Kidney (tissue), 14 donors: ENCODE measurements around the gene CAMTA1. TPM values are rescaled to one million over a fixed set of nuclear protein-coding genes. Genes with fewer than 3 reads are reported as not detected.

Source experiments
- DNase-seq, 5 donors: peaks; one replicate each; pipeline ENCODE4 v3.0.0-alpha.2; 2013 to 2020
- FAIRE-seq: peaks from 2 replicates; lab custom pipeline; 2012; peaks lifted over from hg19 to GRCh38; lab: Jason Lieb, UNC
- H3K27ac ChIP-seq, 2 donors: one replicate each; pipeline ENCODE4 v1.7.0; 2013; ENCODE audit warnings: low read depth in 2 of 2, low read length in 2 of 2, inconsistent platforms in 1 of 2
- H3K27me3 ChIP-seq: one replicate; pipeline ENCODE4 v1.7.1; 2013; ENCODE audit warnings: low read length, inconsistent platforms; ENCODE audit not compliant: control insufficient read depth, insufficient read depth
- H3K36me3 ChIP-seq, 3 donors: one replicate each; pipeline versions ENCODE4 v1.7.0 to v1.7.1; 2013; ENCODE audit warnings: low read length in 3 of 3, control low read depth in 1 of 3, inconsistent platforms in 1 of 3; ENCODE audit not compliant: insufficient read depth in 3 of 3, control insufficient read depth in 2 of 3
- H3K4me1 ChIP-seq, 3 donors: one replicate each; pipeline versions ENCODE4 v1.7.0 to v1.7.1; 2013; ENCODE audit warnings: low read length in 3 of 3, inconsistent platforms in 1 of 3, low read depth in 1 of 3; ENCODE audit not compliant: control insufficient read depth in 2 of 3, insufficient read depth in 2 of 3
- H3K4me3 ChIP-seq, 3 donors: one replicate each; pipeline versions ENCODE4 v1.7.0 to v1.8.1; 2013; ENCODE audit warnings: low read length in 3 of 3, control low read depth in 1 of 3, inconsistent platforms in 1 of 3
- H3K9ac ChIP-seq, 3 donors: one replicate each; pipeline versions ENCODE4 v1.7.0 to v1.7.1; 2013; ENCODE audit warnings: low read length in 3 of 3, control low read depth in 1 of 3, inconsistent platforms in 1 of 3
- H3K9me3 ChIP-seq, 3 donors: one replicate each; pipeline versions ENCODE4 v1.7.0 to v1.7.1; 2013; ENCODE audit warnings: low read length in 3 of 3, control low read depth in 1 of 3, inconsistent platforms in 1 of 3; ENCODE audit not compliant: control insufficient read depth in 2 of 3, insufficient read depth in 1 of 3
- intact Hi-C: fragments of 100-400 bp; cut with DNase I; formaldehyde crosslinking; loops from one replicate; pipeline ENCODE4 v1.11.1; 2022
- polyA plus RNA-seq: library from polyadenylated mRNA; stranded (reverse); fragments of 350-450 nt; fragmentation: Illumina TruSeq; extraction: RNeasy Lipid Tissue Mini Kit (QIAGEN cat#74804); gene quantifications from one replicate; pipeline ENCODE4 v1.2.3, GENCODE V29; 2014; ENCODE audit warnings: low read depth, low replicate concordance; ENCODE audit not compliant: insufficient read depth
- total RNA-seq: library from RNA; stranded (reverse); fragmentation: NEBNext Ultra II Directional; extraction: Animal tissue kit (Norgen Biotek cat#: 25700); gene quantifications from one replicate; pipeline ENCODE4 v1.2.1, GENCODE V29; 2021
- TF ChIP-seq, protein P1 (sequence below): IDR thresholded peaks from 3 replicates; pipeline ENCODE4 v1.5.1; 2012; ENCODE audit warnings: mild to moderate bottlenecking, moderate library complexity, borderline replicate concordance; ENCODE audit not compliant: insufficient read depth; ENCODE audit errors: extremely low read depth
- donor health status: control.
- donor health status: control.
- donor health status: control.
- donor health status: control.
- donor health status: control.
- donor health status: DM: yes; HTN: yes; CAD: no.
- donor health status: Normal renal cell carcinoma (clear cell type).

CAMTA1 gene
- total and polyA plus RNA-seq, 2 donors from 2014 or later: 79.0 to 170 TPM

DNA sequence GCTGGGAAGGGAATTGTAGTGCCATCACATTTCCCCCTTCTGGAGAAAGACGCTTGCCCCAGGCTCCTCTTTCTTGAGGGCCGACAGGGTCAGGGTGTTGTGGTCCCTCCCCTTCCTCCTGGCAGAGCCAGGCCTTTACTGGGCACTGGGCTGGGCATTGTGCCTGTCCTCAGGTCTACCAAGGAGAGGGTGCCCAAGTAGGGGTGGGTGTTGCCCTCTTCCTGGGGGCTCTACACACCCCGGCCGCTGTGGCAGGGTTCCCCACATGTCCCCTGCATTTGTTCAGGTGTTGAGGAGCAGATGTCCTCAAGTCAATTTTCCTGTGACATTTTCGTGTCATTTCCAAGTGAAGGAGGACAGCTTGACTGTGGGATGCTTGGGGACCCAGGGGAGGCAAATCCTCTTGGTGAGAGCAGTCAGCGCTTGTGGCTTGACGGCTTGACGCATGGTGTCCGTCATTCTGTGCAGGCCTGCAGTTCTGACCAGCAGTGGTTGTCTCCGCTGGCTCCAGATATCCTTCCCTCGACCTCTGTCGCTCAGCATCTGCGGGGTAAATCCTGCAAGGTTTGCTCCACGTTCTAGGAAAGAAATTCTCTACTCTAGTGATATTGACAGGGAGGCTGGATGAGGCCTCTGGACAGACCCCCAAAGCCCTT, 804.0 kb downstream of the CAMTA1 start:
- Histone ChIP-seq H3K36me3 (no peaks in the 10 kb centered on the region), H3K9ac (no peak overlapping the region), H3K4me3 (no peak overlapping the region), H3K9me3 (no peaks in the 10 kb centered on the region), H3K27me3 (no peaks in the 10 kb centered on the region), H3K4me1 (no peaks in the 10 kb centered on the region), H3K27ac (no peak overlapping the region)
- FAIRE-seq: no peak
- TF ChIP-seq, protein P1, sequence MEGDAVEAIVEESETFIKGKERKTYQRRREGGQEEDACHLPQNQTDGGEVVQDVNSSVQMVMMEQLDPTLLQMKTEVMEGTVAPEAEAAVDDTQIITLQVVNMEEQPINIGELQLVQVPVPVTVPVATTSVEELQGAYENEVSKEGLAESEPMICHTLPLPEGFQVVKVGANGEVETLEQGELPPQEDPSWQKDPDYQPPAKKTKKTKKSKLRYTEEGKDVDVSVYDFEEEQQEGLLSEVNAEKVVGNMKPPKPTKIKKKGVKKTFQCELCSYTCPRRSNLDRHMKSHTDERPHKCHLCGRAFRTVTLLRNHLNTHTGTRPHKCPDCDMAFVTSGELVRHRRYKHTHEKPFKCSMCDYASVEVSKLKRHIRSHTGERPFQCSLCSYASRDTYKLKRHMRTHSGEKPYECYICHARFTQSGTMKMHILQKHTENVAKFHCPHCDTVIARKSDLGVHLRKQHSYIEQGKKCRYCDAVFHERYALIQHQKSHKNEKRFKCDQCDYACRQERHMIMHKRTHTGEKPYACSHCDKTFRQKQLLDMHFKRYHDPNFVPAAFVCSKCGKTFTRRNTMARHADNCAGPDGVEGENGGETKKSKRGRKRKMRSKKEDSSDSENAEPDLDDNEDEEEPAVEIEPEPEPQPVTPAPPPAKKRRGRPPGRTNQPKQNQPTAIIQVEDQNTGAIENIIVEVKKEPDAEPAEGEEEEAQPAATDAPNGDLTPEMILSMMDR: no peak
- peak in 1 of 5 donors; percentile 25 for DNase-seq
- intact Hi-C loops: no loop called here

DNA sequence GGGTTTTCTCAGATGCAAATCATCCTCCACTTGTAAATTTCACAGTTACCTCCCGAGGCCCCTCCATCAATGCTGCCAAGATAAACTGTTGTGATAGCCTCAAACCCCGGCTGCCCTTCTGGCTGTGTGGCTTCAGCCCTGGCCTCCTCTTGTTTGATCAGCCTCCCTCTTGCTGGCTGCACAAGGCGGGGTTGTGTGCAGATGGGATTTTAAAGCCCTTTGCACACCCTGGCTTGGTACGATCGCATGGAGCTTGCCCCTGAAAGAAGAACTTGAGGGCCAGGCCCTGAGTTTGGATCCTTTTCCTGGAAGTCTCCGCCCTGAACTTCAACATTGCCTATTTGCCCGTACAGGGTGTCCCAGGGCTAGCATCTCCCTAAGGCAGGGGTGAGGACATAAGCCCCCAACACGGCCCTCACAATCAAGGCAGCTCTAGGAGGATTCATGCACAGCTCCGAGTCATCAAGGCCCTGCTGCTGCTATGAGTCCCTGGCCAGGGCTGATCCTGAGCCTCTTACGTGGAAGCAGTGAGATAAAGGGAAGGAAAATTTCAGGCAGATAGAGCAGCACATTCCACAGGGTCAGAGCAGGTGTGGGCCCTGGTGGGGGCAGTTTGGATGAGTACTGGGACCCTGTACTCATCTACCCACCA, 804.6 kb downstream of the CAMTA1 start:
- FAIRE-seq (no peak), DNase-seq (peak in 1 of 5 donors; percentile 41)
- TF ChIP-seq, protein P1: no peak
- intact Hi-C loops: no loop called here
- Histone ChIP-seq H3K9ac (no peak overlapping the region), H3K4me1 (no peaks in the 10 kb centered on the region), H3K27ac (no peak overlapping the region), H3K9me3 (no peaks in the 10 kb centered on the region), H3K27me3 (no peaks in the 10 kb centered on the region), H3K36me3 (no peaks in the 10 kb centered on the region), H3K4me3 (no peak overlapping the region)

DNA sequence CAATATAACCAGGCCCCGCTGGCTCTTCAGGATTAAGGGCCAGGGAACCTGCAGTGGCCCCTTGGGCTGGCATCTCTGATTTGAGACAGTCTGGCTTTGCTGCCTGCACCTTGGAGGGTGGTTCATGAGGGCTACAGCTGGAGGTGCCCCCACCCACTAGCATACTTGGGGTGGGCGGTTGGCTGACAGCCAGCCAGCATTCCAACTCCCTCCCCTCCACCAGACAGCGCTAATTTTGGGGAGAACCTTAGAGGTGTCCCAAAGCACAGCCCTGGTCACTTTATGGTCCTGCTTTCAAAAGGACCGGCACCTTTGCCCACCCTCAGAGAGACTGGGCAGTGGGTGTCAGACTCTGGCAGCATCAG, 805.2 kb downstream of the CAMTA1 start:
- H3K9ac ChIP-seq: no peak overlapping the region
- H3K4me3 ChIP-seq: no peak overlapping the region
- intact Hi-C loops: no loop called here
- H3K27ac ChIP-seq: no peak overlapping the region
- no peaks in the 10 kb centered on the region for H3K4me1 ChIP-seq
- H3K27me3 ChIP-seq: no peaks in the 10 kb centered on the region
- H3K9me3 ChIP-seq: no peaks in the 10 kb centered on the region
- no peak for FAIRE-seq
- no peak for DNase-seq
- TF ChIP-seq, protein P1: no peak
- H3K36me3 ChIP-seq: no peaks in the 10 kb centered on the region
